Adrenal gland (tissue), 5 donors: Measurements from ENCODE around the gene WDFY4.

ENCODE experiments used
- POLR2A ChIP-seq, 2 donors: fragments of 450-650 bp; IDR thresholded peaks; one replicate each; pipeline ENCODE4 v1.6.1; 2017; ENCODE audit warnings: antibody characterized with exemption in 2 of 2, mild to moderate bottlenecking in 2 of 2, moderate library complexity in 1 of 2
- TF ChIP-seq, protein P1 (sequence below), 6 experiments: fragments of 450-650 bp in 4 of 6; fragments of 200-600 bp in 2 of 6; sonication (generic) in 1 of 6; IDR thresholded peaks; 1 replicate in 5 of 6; 2 replicates in 1 of 6; pipeline versions ENCODE4 v1.5.1 to v1.8.0; 2016 to 2021; ENCODE audit warnings: antibody characterized with exemption in 6 of 6, mild to moderate bottlenecking in 2 of 6, moderate library complexity in 1 of 6
- donor health status: DM: no; HTN: no; CAD: no.

- TF ChIP-seq, protein P1, sequence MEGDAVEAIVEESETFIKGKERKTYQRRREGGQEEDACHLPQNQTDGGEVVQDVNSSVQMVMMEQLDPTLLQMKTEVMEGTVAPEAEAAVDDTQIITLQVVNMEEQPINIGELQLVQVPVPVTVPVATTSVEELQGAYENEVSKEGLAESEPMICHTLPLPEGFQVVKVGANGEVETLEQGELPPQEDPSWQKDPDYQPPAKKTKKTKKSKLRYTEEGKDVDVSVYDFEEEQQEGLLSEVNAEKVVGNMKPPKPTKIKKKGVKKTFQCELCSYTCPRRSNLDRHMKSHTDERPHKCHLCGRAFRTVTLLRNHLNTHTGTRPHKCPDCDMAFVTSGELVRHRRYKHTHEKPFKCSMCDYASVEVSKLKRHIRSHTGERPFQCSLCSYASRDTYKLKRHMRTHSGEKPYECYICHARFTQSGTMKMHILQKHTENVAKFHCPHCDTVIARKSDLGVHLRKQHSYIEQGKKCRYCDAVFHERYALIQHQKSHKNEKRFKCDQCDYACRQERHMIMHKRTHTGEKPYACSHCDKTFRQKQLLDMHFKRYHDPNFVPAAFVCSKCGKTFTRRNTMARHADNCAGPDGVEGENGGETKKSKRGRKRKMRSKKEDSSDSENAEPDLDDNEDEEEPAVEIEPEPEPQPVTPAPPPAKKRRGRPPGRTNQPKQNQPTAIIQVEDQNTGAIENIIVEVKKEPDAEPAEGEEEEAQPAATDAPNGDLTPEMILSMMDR (IDR thresholded peaks at IDR 0.05): no peak
- no peak for TF ChIP-seq POLR2A (IDR thresholded peaks at IDR 0.05)
These were observed 35.9 kb downstream of the WDFY4 start for GRCh38 chr10:48720611-48721010.
